Colonic mucosa (tissue), 4 donors: ENCODE results near the gene EP300. TPM values are rescaled to one million over a fixed set of nuclear protein-coding genes. Genes with fewer than 3 reads are reported as not detected.

Experiments
- DNase-seq: peaks from one replicate; pipeline ENCODE4 v3.0.0-alpha.2; 2020
- H3K27ac ChIP-seq: fragments of 200-600 bp; one replicate; pipeline ENCODE4 v1.8.0; 2021
- H3K27me3 ChIP-seq: fragments of 200-600 bp; one replicate; pipeline ENCODE4 v1.8.0; 2021
- H3K36me3 ChIP-seq: fragments of 200-600 bp; one replicate; pipeline ENCODE4 v1.8.0; 2021
- H3K4me1 ChIP-seq: fragments of 200-600 bp; one replicate; pipeline ENCODE4 v1.8.0; 2021; ENCODE audit warnings: mild to moderate bottlenecking
- H3K4me3 ChIP-seq: fragments of 200-600 bp; one replicate; pipeline ENCODE4 v1.8.0; 2021
- H3K9ac ChIP-seq, 2 donors: one replicate each; pipeline ENCODE4 v1.7.0; 2013; ENCODE audit warnings: control low read depth in 2 of 2, low read depth in 2 of 2, low read length in 2 of 2
- H3K9me3 ChIP-seq: fragments of 200-600 bp; one replicate; pipeline ENCODE4 v1.8.0; 2021
- intact Hi-C: fragments of 100-400 bp; cut with DNase I; formaldehyde crosslinking; loops from one replicate; pipeline ENCODE4 v1.14.1; 2022
- total RNA-seq, 2 donors: library from RNA; stranded (reverse); fragmentation: NEBNext Ultra II Directional in 1 of 2; extraction: Animal tissue kit (Norgen Biotek cat#: 25700) in 1 of 2; gene quantifications; one replicate each; pipeline ENCODE4 v1.2.1, GENCODE V29; 2021
- TF ChIP-seq, protein P1 (sequence below): fragments of 200-600 bp; IDR thresholded peaks from one replicate; pipeline ENCODE4 v1.8.0; 2022; ENCODE audit warnings: antibody characterized with exemption, mild to moderate bottlenecking
- donor health status: healthy.
- donor health status: DM: no; HTN: no; CAD: no.
- donor health status: DM: no; HTN: no; CAD: no.

Gene EP300
- total RNA-seq, 2 donors from 2014 or later, result 59.5 to 65.7 TPM

- peak; percentile 92 for DNase-seq
- peak overlapping the region; percentile 87 for H3K4me3 ChIP-seq
- H3K36me3 ChIP-seq, result no peaks in the 10 kb centered on the region
- H3K27me3 ChIP-seq, result no peaks in the 10 kb centered on the region
- peak overlapping the region; percentile 45 for H3K27ac ChIP-seq
- no peaks in the 10 kb centered on the region for H3K9me3 ChIP-seq
- H3K4me1 ChIP-seq, result peaks cover 7% of the 10 kb centered on the region
- H3K9ac ChIP-seq, result peak overlapping the region; percentile 53 to 68
- intact Hi-C loops, result no loop called here
- TF ChIP-seq, protein P1, sequence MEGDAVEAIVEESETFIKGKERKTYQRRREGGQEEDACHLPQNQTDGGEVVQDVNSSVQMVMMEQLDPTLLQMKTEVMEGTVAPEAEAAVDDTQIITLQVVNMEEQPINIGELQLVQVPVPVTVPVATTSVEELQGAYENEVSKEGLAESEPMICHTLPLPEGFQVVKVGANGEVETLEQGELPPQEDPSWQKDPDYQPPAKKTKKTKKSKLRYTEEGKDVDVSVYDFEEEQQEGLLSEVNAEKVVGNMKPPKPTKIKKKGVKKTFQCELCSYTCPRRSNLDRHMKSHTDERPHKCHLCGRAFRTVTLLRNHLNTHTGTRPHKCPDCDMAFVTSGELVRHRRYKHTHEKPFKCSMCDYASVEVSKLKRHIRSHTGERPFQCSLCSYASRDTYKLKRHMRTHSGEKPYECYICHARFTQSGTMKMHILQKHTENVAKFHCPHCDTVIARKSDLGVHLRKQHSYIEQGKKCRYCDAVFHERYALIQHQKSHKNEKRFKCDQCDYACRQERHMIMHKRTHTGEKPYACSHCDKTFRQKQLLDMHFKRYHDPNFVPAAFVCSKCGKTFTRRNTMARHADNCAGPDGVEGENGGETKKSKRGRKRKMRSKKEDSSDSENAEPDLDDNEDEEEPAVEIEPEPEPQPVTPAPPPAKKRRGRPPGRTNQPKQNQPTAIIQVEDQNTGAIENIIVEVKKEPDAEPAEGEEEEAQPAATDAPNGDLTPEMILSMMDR, result no peak
Measured at GRCh38 chr22:41197038-41197972, 104.9 kb downstream of the EP300 start.

DNA sequence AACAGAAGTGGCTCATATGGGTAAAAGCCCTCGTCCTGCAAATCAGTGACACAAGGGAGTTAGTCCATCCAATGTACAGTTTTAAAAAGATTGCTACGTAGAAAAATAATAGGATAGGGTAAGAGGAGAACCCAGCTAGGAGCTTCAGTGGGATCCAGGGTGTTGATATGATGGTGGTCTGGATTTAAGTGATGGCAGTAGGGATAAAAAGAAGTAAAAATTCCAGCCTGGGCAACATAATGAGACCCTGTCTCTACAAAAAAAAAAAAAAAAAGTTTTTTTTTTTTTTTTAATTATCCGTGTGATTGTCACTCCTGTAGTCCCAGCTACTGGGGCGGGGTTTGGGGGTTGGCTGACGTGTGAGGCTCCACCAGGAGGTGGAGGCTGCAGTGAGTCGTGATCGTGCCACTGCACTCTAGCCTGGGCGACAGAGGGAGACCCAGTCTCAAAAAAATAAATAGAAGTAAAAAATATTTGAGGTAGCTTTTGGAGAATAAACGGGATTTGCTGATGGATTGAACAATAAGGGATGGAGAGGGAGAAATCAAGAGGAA, 105.7 kb downstream of the EP300 start:
- peak overlapping the region; percentile 50 to 64 for H3K9ac ChIP-seq
- H3K9me3 ChIP-seq, result no peaks in the 10 kb centered on the region
- H3K27me3 ChIP-seq, result no peaks in the 10 kb centered on the region
- H3K27ac ChIP-seq, result peak overlapping the region; percentile 45
- TF ChIP-seq, protein P1, result no peak
- DNase-seq, result peak; percentile 77
- no peaks in the 10 kb centered on the region for H3K36me3 ChIP-seq
- intact Hi-C loops, result no loop called here
- peak overlapping the region; percentile 87 for H3K4me3 ChIP-seq
- peaks cover 7% of the 10 kb centered on the region for H3K4me1 ChIP-seq

DNA sequence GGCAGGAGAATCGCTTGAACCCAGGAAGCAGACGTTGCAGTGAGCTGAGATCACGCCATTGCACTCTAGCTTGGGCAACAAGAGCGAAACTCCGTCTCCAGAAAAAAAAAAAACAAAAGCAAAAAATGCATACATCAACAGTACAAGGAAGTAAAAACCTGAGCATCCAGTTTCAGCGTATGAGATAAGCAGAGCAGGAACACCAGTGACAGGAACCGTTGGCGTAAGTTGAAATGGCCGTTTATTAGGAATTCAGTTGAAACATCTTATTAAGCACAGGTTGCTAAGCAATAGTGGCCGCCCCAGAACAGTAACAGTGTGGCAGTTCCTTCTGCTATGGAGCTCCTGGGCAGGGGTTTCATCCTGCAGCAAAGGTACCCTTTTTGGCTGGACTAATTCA, 108.7 kb downstream of the EP300 start:
- Histone ChIP-seq H3K27ac (no peak overlapping the region), H3K9me3 (no peaks in the 10 kb centered on the region), H3K27me3 (no peaks in the 10 kb centered on the region), H3K36me3 (no peaks in the 10 kb centered on the region), H3K4me1 (peaks cover 11% of the 10 kb centered on the region), H3K9ac (no peak overlapping the region), H3K4me3 (no peak overlapping the region)
- intact Hi-C loops, result no loop called here
- no peak for DNase-seq
- TF ChIP-seq, protein P1, result no peak

DNA sequence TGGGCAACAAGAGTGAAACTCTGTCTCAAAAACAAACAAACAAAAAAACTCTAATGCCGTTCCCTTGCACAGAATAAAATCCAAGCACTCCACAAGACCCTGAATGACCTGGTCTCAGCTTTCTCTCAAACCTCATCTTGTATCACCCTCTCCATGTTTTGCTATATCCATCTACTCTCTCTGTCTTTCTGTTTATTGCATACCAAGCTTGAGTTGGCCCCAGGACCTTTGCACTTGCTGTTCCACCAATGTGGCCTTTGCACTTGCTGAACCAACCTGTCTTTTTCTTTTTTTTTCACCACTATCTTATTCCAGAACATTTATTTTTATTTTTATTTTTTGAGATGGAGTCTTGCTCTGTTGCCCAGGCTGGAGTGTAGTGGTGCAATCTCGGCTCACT, 110.7 kb downstream of the EP300 start:
- intact Hi-C loops, result no loop called here
- TF ChIP-seq, protein P1, result no peak

GRCh38 chr22:41204066-41204465, 111.7 kb downstream of the EP300 start:
- TF ChIP-seq, protein P1, result no peak
- H3K9me3 ChIP-seq, result no peaks in the 10 kb centered on the region
- intact Hi-C loops, result no loop called here
- no peak for DNase-seq
- no peak overlapping the region for H3K9ac ChIP-seq
- H3K27ac ChIP-seq, result no peak overlapping the region
- H3K4me3 ChIP-seq, result no peak overlapping the region
- no peaks in the 10 kb centered on the region for H3K36me3 ChIP-seq
- H3K27me3 ChIP-seq, result no peaks in the 10 kb centered on the region
- H3K4me1 ChIP-seq, result peaks cover 7% of the 10 kb centered on the region

More for the DNA sequence above, 110.7 kb downstream of the EP300 start:
- Histone ChIP-seq H3K27me3 (no peaks in the 10 kb centered on the region), H3K27ac (no peak overlapping the region), H3K4me3 (no peak overlapping the region), H3K36me3 (no peaks in the 10 kb centered on the region), H3K9ac (no peak overlapping the region), H3K4me1 (peaks cover 13% of the 10 kb centered on the region), H3K9me3 (no peaks in the 10 kb centered on the region)
- DNase-seq, result no peak
